CMK (cell line): ENCODE measurements around the gene ATP1B4.

ENCODE experiments used
- DNase-seq: peaks from one replicate; pipeline ENCODE4 v3.0.0-alpha.2; 2010; ENCODE audit warnings: low read depth

Gene ATP1B4

GRCh38 chrX:120377179-120377578 is 15.3 kb downstream of the ATP1B4 start:
- DNase-seq: no peak

- DNase-seq: no peak
Observed at GRCh38 chrX:120377715-120378114, 15.8 kb downstream of the ATP1B4 start.

GRCh38 chrX:120378570-120378969 is 16.7 kb downstream of the ATP1B4 start:
- DNase-seq: no peak

- DNase-seq: no peak
Observed at GRCh38 chrX:120379937-120380681, 18.2 kb downstream of the ATP1B4 start.

GRCh38 chrX:120380699-120381098 is 18.8 kb downstream of the ATP1B4 start:
- no peak for DNase-seq

- DNase-seq: no peak
Observed at GRCh38 chrX:120401301-120401700, 39.4 kb downstream of the ATP1B4 start.

GRCh38 chrX:120402369-120402768 is 40.5 kb downstream of the ATP1B4 start:
- DNase-seq: no peak

- no peak for DNase-seq
Observed at GRCh38 chrX:120406638-120407037, 44.7 kb downstream of the ATP1B4 start.

- no peak for DNase-seq
Observed at GRCh38 chrX:120408168-120408567, 46.3 kb downstream of the ATP1B4 start.

GRCh38 chrX:120419463-120419862 is 57.6 kb downstream of the ATP1B4 start:
- DNase-seq: no peak

GRCh38 chrX:120426599-120426998 is 64.7 kb downstream of the ATP1B4 start:
- no peak for DNase-seq

- DNase-seq: no peak
Observed at GRCh38 chrX:120428309-120428708, 66.4 kb downstream of the ATP1B4 start.

GRCh38 chrX:120429776-120430540 is 68.1 kb downstream of the ATP1B4 start:
- no peak for DNase-seq
